Measurements from ENCODE around the gene HLA-DRB1.
A peak's percentile ranks its signal among the peaks of the same experiment; 100 is the strongest.
"Not testable (repeated sequence)": the region's sequence is repeated elsewhere in the genome, so short reads cannot be mapped to it uniquely, and the experiment has no call there.

HLA-DRB1 gene

GRCh38 chr6:32589596-32590449 is at the start of gene HLA-DRB1:
Gene HLA-DRB1, minus strand, starts transcription at chr6:32589848. Its CDS starts 106 bp downstream, at chr6:32589742.
- DNase-seq: no peak

DNA sequence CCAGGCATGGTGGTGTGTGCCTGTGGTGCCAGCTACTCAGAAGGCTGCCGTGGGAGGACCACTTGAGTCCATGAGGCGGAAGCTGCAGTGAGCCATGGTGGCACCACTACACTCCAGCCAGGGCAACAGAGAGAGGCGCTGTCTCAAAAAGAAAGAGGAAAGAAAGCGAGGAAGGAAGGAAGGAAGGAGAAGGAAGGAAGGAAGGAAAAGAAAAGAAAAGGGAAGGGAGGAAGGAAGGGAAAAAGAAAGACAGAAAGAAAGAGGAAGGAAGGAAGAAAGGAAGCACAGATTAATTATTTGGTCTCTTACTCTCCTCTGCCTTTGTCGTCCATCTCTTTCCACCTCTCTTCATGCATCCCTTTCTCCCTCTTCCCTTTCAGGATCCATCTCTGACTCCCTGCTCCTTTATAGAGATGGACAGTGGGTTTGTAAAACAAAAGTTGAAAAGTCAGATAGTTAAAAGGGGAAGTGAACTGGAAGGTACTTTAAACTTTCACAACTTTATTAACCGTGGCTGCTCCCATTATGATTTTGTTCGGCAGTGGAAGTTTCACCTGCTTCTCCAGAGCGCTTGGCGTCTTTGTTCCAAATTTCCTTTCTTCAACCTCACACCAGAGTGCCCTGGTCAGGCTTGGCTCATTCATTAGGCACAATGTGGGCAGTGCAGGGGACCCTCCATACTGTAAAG is 49.0 kb upstream of the HLA-DRB1 start:
- DNase-seq: no peak

- DNase-seq: no peak
Observed at GRCh38 chr6:32637883-32638282, 48.2 kb upstream of the HLA-DRB1 start.

GRCh38 chr6:32637219-32637880 is 47.7 kb upstream of the HLA-DRB1 start, which contains the start of gene HLA-DQA1:
Gene HLA-DQA1, plus strand, starts transcription at chr6:32637406. Its CDS starts 53 bp downstream, at chr6:32637459.
- no peak for DNase-seq

- DNase-seq: no peak
Observed at GRCh38 chr6:32635526-32636123, 46.0 kb upstream of the HLA-DRB1 start.

DNA sequence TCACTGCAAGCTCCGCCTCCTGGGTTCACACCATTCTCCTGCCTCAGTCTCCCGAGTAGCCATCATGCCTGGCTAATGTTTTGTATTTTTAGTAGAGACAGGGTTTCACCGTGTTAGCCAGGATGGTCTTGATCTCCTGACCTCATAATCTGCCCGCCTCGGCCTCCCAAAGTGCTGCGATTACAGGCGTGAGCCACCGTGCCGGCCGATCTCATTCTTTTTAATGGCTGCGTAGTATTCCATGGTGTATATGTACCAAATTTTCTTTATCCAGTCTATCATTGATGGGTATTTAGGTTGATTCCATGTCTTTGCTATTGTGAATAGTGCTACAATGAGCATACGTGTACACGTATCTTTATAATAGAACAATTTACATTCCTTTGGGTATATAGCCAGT is 40.1 kb upstream of the HLA-DRB1 start:
- not testable (repeated sequence) for DNase-seq

DNA sequence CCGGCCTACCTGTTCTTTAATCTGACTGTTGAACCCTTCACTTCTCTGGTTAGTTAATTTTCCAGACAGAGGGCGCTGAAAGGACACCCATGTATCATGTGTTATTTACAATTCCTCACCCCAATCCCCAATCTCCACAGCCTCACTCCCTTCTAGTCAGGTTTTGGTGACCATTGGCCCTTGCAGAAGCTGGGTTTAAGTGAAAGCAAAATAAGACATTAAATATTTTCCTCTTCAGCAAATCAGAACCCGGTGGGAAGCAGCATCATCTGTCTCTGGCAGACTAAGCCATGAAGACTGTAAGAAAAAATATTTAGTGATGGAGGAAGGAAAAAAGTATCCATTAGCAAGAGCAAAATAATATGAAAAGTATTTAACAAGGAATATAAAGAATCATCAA is 38.2 kb upstream of the HLA-DRB1 start:
- DNase-seq: peak; percentile 34

DNA sequence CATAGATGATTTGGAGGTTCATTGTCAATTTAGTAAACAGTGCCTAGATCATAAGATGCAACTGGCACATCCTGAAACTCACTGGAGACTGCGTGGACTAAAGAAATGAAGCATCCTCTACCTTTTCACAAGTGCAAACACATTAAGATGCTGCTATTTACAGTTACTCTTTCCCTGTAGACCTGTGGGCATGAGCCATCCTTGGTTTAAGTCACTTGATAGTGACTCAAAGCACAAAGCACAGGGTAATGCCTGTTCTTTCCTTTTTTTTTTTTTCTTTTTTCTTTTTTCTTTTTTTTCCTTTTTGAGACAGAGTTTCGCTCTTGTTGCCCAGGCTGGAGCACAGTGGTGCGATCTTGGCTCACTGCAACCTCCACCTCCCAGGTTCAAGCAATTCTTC is 37.6 kb upstream of the HLA-DRB1 start:
- DNase-seq: no peak

DNA sequence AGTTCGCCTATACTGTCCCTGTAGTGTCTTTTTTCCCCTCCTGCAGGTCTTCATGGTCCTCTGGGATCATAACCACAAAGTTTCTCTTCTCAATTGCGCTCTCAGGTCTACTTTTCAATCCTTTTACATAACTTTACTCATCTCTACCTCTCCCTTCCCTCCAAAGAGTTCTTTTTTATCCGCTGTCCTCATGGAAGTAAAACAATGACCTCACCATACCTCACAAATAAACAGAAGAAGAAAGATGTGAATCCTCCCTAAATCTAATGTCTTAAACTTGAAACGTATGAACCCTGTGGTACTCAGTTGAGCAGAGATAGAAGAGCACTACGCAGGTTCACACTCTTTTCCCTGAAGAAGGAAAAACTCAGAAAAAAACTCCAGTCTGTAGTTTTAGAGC is 35.5 kb upstream of the HLA-DRB1 start:
- DNase-seq: no peak

DNA sequence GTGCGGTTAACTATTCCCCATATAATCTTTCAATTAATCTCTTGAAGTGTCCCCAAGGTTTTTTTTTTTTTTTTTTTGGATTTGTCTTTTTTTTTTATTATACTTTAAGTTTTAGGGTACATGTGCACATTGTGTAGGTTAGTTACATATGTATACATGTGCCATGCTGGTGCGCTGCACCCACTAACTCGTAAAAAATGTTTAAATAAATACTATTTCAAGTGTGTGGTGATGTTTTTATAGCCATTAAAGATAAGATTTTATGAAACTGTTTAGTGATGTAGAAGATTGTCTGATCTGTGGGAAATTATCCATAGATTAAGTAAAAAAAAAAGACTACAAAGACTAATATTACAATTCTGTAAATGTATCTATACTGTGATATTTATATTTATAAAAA is 34.9 kb upstream of the HLA-DRB1 start:
- no peak for DNase-seq

GRCh38 chr6:32623693-32624092 is 34.0 kb upstream of the HLA-DRB1 start:
- no peak for DNase-seq

DNA sequence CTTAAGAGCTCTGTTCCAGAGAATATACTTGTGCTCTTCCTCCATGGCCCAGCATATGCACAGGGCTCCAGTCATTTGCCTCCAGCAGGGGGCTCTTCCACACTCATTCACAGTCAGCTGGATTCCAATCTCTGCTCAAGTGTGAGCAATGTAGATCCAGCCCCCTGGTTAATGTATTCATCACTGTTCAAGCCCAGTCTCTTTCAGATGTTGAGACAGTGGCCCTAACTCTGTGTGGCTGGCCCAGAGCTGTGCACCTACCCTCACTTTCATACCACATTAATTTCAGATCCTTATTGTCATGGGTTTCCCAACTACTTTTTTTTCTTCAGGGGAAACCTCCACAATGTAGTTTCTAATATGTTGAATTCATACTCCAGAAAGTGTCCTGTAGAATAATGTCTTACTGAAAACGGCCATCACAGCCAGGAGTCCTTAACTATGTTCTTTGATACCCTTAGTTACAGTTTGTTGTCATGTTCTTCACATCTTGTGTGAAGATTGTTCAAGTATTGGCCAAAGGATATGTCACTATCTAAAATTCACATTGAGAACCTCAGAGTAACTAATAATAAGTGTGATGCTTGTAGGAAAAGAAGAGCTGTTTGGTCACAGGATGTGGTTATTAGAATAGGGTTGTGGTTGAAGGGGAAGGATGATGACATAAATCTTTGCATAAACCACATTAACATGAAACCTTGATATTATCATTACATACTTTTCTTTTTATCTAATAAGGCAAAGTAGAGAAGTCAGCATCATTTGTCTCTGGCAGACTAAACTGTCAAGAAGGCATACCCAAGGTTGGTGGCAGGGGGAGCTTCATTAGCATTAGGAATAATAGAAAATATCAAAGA is 33.1 kb upstream of the HLA-DRB1 start:
- DNase-seq: no peak

DNA sequence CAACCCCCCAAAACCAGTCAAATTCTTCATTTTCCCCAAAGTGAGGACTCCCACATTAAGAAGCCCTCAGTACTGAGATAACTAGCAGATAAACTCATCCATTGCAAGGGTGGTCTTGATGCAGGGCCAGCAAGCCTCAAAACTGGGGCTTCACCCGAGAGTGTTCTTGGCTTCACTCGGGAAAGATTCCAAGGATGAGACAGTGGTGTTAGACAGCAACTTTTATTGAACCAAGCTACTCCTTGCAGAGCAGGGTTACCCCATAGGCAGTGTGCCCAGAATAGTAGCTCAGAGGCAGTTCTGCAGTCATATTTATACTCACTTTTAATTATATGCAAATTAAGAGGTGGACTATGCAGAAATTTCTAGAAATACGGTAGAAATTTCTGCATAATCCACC is 31.7 kb upstream of the HLA-DRB1 start:
- DNase-seq: no peak

- no peak for DNase-seq
Observed at GRCh38 chr6:32617751-32618150, 28.1 kb upstream of the HLA-DRB1 start.

DNA sequence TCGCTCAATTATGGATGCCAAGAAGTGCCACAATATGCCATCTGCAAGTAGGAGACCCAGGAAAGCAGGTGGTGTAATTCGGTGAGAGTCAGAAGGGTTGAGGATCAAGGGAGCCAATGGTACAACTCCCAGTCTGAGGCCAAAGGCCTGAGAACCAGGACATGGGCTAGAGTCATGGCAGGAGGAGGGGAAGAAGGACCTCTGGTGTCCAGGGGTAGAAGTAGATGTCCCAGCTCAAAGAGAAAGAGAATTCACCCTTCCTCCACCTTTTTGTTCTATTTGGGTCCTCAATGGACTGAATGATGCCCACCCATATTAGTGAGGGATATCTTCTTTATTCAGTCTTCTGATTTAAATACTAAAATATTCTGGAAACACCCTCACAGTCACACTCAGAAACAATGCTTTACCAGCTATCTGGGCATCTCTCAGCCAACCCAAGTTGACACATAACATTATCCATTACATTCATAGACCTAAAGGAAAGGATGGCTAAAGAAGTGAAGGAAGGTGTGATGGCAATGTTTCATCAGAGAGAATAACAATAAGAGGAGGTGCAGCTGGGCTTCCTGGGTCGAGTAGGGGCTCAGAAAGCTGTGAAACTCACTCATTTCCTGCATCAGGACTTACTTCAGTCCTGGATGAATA is 26.4 kb upstream of the HLA-DRB1 start:
- DNase-seq: no peak

GRCh38 chr6:32614366-32615081 is 24.9 kb upstream of the HLA-DRB1 start:
- DNase-seq: no peak

- no peak for DNase-seq
Observed at GRCh38 chr6:32613475-32613874, 23.8 kb upstream of the HLA-DRB1 start.

DNA sequence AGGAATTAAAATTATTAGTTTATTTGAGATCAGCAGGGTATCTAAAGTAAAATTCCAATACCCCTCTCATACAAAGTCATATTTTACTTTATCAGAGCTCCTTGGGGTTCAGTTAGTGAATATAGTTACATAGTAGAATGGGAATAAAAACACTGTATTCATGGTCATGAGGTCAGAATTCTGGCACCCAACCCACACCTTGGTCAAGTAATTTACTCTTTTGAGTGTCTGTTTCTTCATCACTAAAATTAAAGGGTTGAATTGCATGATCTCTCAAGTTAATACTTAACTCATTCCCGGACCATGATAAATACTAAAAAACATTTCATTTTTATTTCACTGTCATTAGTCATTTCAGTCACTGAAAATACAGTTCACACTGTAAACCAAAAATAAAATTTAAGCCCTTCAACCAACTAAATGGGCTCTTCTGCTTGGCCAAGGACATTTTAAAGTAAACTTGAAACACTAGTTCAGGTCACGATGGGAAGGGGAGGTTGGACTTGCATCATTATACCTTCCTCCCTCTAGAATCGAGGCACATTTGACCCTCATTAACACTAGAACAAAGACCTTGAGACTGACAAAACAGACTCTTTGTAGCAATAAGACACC is 21.1 kb upstream of the HLA-DRB1 start:
- DNase-seq: no peak

GRCh38 chr6:32609731-32610640 is 20.3 kb upstream of the HLA-DRB1 start:
- DNase-seq: peak; percentile 50

GRCh38 chr6:32609391-32609730 is 19.7 kb upstream of the HLA-DRB1 start:
- DNase-seq: no peak

All from right hindlimb (tissue), 1 donor.